NCI-H1092 treated with DMSO at 0.1 percent for 48 hours (cell line): Measurements from ENCODE around the gene BANF1.

Experiments used
- DNase-seq: peaks from one replicate; lab custom pipeline; 2025; lab: John Stamatoyannopoulos, UW

The BANF1 gene

DNA sequence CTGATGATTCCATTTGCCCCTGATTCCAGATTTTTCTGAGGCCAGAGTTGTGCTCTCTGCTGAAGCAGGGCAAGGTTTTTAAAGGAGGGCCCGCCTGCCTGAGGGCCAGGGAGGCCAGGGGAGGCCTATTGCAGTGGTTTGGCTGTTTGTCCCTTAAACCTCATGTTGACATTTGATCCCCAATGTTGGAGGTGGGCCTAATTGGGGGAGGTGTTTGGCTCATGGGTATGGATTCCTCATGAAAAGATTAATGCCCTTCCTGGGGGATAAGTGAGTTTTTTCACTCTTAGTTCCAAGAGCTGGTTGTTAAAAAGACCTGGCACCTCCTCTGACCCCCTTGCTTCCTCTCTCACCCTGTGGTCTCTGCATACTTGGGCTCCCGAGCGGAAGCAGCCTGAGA is 37.5 kb downstream of the BANF1 start:
- no peak for DNase-seq

DNA sequence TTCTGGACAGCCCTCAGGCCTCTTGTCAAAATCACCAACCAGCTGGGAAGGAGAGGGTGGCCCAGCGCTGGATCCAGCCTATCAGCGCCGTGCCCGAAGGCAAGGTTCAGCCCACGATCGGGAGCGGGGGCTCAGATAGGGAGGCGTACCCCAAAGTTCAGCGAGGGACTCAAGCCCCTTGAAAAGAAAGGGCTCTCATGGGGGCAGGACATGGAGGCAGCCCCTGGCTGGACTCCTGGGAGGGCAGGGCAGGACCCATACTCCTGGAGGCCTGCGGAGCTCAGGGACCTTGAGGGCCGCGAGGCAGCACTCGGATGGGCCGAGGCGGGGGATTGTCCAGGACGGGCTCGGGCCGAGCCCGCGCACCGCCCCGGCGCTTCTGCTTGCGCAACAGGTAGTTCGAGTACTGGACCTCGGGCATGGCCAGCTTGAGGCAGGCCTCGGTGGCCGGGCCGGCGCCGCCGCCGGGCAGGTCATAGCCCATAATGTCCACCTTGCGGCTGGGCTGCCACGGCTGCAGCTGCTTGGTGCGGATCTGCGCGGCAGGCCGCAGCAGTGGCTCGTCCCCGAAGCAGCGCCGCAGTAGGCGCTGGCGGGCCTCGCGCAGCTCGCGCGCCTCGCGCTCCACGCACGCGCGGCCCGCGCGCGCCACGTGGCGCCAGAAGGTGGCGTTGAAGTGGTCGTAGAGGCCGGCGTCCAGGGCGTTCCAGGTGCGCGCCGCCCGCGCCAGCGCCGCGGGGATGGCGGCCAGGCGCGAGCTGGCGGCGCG is 40.1 kb downstream of the BANF1 start:
- no peak for DNase-seq

DNA sequence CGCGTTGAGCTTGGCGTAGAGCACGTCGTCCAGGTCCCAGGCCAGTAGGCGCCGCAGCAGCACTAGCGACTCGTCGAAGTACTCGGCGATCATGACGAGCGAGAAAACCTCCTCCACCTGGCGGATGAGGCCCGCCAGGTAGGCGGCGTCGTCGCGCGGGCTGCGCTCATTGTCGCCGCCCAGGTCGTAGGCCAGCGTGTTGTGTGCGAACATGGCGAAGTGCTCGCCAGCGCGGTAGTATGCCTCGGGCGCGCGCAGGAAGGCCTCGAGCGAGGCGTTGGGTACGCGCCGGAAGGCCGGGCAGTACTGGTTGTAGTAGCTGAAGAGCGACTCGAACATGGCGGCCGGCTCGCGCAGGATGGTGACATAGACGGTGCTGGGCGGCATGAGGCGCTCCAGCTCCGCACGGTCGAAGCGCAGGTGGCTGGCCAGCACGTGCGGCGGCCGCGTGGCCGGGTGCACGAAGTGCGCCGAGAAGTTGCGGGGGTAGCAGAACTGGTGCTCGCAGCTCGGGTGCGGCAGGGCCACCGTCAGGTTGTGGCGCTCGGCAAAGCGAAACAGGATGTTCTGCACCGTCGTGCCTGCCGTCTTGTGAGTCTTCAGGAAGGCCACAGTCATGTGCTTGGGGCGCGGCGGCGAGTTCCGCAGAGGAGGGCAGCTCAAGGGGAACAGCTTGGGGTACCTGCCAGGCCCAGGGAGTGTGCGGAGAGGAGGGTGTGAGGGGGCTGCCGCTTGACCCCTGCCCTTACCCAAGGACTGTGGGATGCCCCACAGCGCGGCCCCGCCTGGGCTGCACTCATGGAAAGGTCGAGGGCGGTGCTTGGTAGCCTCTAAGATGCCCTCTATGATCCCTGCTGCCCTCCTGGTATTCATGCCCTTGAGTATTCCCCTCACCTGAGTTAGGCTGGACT is 40.9 kb downstream of the BANF1 start:
- DNase-seq = no peak

DNA sequence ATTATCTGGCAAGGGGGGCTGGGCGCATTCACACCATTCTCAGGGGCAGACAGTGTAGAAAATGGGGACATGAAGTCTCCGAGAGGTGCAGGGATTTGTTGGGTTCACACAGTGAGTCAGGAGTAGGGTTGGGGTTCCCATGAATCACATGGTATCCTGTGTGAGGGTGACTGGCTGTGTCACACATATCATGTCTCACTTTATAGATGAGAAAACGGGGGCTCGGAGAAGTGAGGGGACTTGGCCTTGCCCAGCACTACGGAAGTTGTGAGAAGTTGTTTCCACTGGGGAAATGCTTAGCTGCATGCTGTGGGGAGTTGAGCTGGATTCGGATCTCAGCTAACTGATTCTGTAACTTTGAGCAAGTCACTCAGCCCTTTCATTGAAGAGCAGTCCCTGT is 42.5 kb downstream of the BANF1 start:
- DNase-seq = no peak

DNA sequence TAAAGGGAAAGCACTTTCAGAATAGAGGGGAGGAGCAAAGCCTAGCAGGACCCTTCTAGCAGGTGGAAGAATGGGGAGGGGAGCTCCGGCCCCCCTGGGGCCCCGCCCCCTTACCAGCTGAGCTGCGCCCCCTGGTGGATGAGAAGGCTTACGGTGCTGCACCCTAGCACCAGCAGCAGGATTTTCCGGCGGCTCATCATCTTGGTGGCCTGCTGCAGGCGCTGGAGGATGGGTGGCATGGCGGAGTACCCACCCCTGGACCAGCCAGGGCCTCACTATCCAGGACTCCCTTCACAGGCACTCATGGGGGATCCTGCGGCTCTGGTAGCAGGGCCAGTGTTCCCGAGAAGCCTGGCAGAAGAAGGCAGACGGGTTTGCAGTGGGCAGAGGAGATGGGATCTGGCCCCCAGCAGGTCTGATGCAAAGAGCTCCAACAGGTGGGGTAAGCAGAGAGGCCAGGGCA is 42.9 kb downstream of the BANF1 start:
- peak; percentile 81 for DNase-seq

DNA sequence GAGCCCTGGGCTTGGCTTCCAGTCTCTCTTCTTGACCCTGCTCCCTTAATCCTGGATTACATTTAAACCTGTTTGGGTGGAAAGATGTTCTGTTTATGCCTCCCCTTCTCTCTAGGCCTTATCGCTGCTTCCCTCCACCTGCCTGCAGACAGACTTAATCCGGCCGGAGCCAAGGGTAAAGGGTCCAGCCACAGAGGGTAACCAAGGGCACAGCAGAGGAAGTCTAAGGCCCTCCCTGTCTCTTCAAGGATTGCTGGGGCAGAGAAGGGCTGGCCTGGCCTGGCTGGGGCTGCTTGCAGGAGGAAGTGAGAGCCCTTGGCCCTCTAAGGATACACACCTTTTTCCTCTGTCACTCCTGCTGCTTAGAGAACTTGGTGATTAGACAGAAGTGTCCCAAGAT is 44.6 kb downstream of the BANF1 start:
- DNase-seq = no peak

DNA sequence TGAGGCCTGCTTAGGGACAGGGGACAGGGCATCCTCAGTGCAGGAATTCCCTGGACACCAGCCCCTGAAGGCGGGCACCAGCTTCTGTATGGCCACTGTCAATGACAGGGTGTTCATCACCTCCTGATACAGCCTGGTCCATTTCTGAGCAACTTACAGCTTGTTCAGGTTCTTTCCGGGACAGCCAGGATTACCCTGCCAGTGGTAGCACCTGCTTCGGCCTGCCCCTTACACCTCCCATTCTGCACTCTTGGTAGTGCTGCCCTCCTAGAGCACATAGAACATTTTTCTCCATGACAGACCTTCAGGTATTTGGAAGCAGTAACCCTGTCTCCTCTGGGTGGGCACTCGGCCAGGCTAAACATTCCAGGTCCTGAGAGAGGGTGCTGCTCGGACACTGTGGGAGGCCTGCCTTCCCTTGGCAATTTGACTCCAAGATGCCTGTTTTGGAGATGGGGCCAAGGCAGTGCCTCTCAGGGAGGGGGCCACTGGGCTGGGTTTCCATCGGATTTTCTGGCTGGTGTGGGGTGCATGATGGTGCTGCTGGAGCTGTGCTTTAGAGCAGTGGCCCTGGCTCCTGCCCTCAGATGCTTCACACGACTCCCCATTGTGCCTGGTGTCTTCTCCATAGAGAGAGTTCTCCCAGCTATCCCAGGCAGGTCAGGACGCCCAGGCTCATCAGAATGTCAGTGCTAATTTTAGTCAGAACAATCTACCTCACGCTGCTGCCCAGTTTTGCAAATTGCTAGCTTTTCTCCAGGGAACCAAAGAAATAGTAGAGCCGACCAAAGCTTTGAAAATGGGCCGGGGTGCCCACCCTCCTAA is 45.5 kb downstream of the BANF1 start:
- no peak for DNase-seq

DNA sequence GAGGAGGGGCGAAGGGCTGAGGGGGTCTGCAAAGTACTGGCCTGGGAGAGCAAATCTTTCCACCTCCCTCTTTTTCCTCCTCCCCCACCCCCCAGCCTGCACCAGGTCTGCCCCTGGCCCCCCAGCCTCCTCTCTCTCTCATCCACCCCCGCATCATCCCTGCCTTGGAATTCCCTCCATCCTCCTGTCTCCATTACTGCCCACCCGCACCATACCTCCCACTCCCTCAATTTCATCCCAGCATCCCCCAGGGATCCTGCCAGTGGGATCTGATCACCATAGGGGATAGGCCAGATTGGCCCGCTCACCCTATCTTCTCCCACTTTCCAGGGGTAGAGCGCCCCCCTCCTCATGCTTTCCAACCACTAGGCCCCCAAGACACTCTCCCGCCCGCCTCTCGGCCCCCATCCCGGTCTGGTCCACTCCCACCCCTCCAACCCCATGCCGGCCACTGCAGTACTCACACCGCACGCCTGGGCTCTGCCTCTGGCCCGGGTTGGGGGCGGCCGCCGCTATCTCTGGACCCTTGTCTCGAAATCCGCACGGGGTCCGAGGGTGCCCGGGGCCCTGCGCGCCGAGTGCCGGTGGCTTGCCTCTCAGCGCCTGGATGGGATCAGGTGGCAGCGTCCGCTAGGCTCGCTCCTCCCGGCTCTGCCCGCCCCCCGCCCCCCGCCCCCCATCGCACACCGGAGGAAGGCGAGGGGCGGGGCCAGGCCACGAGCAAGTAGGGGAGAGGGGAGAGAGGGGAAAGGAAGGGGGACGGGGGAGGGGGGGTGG is 46.4 kb downstream of the BANF1 start, which contains the start of gene GAL3ST3:
GAL3ST3 (minus strand) TSS at position 615 of the 777 bp plus-strand sequence. CDS start 3,746 bp downstream, outside the sequence.
- DNase-seq = peak; percentile 22

DNA sequence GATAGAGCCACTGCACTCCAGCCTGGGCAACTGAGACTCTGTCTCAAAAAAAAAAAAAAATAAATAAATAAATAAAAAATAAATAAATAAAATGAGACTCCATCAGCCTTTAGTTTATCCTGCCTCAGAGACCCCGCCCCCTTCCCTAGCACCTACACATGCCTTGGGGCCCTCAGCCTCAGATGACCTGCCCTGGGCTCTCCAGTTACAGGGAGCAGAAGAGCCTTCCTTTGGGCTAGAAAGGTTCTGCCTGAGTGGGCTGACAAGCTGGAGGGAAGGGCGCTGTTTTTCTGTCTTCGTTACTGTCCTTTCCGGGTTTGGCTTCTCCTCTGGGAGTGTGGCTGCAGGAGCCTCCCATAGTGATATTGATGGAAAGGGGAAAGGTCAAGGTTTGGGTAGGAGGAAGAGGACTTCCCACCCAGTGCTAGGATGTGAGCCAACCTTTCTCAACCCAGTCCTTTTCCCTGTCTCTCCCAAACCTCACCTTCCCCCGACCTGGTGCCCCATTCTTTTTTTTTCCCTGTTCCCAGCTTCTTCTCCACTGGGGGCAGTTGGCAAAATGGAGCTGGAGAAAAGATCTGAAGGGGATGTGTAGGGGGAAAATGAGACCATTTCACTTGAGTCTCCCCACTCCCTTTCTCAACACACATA is 48.4 kb downstream of the BANF1 start:
- DNase-seq = peak; percentile 29

DNA sequence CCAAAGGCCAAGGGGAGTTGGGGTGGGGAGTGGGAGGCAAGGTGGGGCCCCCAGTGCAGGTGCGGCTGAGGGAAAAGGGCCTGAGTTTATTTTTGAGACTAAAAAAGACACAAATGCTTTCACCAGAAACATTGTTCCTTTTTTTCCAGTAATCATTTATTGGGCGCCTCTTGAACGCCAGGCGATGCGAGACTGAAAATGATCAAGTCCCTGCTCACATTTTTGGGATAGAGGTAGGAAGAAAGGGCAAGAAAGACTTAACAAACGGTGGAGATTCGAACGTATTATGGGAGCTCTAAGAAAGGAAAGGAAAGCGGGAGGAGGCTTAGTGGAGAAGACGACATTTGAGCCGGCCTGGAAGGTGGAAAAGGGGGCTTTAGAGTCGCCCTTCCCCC is 49.1 kb downstream of the BANF1 start:
- DNase-seq = no peak

DNA sequence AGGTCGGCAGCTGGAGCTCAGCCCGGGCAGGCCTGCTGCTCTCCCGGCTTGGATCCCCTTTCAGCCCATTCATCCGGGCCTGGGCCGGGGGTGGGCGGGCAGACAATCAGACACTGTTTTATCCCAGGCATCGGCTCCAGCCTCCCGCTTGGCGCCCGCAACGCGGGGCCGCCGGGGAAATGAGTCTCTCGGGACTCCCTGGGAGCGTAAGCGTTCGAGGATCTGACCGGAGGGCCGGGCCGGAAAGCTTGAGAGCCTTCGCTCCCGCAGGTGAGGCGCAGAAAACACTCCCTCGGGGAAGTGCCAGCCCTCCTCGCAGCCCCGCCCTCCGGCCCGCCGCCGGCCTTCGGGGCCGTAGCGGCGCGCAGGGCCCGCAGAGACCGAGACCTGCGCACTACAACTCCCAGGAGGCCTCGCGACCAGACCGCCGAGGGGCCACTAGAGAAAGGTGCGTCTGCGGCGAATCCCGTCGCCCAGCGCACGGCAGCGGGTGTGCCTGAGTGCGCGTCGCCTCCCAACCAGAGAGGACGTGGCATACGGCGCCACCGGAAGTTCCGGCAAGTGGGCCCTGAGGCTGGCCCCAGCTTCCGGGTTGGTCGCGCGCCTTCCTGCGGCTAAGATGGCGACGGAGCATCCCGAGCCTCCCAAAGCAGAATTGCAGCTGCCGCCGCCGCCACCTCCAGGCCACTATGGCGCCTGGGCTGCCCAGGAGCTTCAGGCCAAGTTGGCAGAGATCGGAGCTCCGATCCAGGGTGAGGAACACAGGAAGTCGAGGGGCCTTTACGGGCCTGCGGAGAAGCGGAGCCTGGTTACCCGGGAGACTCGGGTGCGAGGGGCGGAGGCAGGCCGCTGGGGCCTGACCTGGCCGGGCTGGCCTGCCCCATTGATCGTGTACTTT is 49.7 kb downstream of the BANF1 start, which contains the start of gene SF3B2:
SF3B2 (plus strand) TSS at position 599 of the 898 bp plus-strand sequence; CDS start at position 620, 21 bp downstream.
- DNase-seq = peak; percentile 99

DNA sequence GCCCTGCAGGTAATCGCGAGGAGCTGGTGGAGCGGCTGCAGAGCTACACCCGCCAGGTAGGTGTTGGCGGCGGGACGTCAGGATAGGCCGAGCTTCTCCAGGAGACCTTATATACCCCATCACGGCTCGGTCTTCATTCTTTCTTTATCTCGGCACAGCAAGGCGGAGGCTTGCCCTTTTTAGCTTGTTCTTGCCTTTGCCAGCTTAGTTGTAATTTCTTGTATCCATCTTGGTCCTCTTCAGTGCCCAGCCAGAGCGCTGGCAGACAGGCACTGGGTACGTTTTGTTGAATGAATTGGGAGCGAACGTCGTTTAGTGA is 50.3 kb downstream of the BANF1 start:
- no peak for DNase-seq
